Dedifferentiated amniotic fluid mesenchymal stem cell (primary cell): ENCODE data around the gene POPDC3.
A peak's percentile ranks its signal among the peaks of the same experiment; 100 is the strongest.
"Not testable (repeated sequence)": the region's sequence is repeated elsewhere in the genome, so short reads cannot be mapped to it uniquely, and the experiment has no call there.

Source experiments
- DNase-seq: peaks from one replicate; pipeline ENCODE4 v3.0.0-alpha.2; 2016; ENCODE audit errors: extremely low spot score

The POPDC3 gene

GRCh38 chr6:105196076-105196475 lies 16.3 kb upstream of the POPDC3 start:
- DNase-seq, result no peak

- no peak for DNase-seq
Measured at GRCh38 chr6:105194591-105194990, 14.8 kb upstream of the POPDC3 start.

GRCh38 chr6:105194106-105194505 lies 14.3 kb upstream of the POPDC3 start:
- DNase-seq, result no peak

- no peak for DNase-seq
Measured at GRCh38 chr6:105193647-105194046, 13.8 kb upstream of the POPDC3 start.

GRCh38 chr6:105192707-105193465 lies 13.1 kb upstream of the POPDC3 start:
- peak; percentile 14 for DNase-seq

GRCh38 chr6:105191351-105191750 lies 11.5 kb upstream of the POPDC3 start:
- no peak for DNase-seq

- DNase-seq, result no peak
Measured at GRCh38 chr6:105189026-105189820, 9.4 kb upstream of the POPDC3 start.

- DNase-seq, result no peak
Measured at GRCh38 chr6:105188251-105188650, 8.4 kb upstream of the POPDC3 start.

GRCh38 chr6:105186576-105186975 lies 6.8 kb upstream of the POPDC3 start:
- no peak for DNase-seq

GRCh38 chr6:105184921-105185320 lies 5.1 kb upstream of the POPDC3 start:
- DNase-seq, result no peak

- DNase-seq, result no peak
Measured at GRCh38 chr6:105181981-105182515, 2.2 kb upstream of the POPDC3 start.

- DNase-seq, result no peak
Measured at GRCh38 chr6:105178636-105179035, 1.2 kb downstream of the POPDC3 start.

GRCh38 chr6:105178110-105178509 lies 1.7 kb downstream of the POPDC3 start:
- peak; percentile 51 for DNase-seq

- DNase-seq, result no peak
Measured at GRCh38 chr6:105177556-105177955, 2.3 kb downstream of the POPDC3 start.

- DNase-seq, result no peak
Measured at GRCh38 chr6:105174512-105174911, 5.3 kb downstream of the POPDC3 start.

- DNase-seq, result not testable (repeated sequence)
Measured at GRCh38 chr6:105172515-105172914, 7.3 kb downstream of the POPDC3 start.

- DNase-seq, result no peak
Measured at GRCh38 chr6:105170059-105170458, 9.8 kb downstream of the POPDC3 start.

GRCh38 chr6:105167914-105168313 lies 11.9 kb downstream of the POPDC3 start:
- DNase-seq, result no peak

GRCh38 chr6:105164418-105164817 lies 15.4 kb downstream of the POPDC3 start:
- no peak for DNase-seq

- DNase-seq, result no peak
Measured at GRCh38 chr6:105163183-105163582, 16.6 kb downstream of the POPDC3 start.

- DNase-seq, result no peak
Measured at GRCh38 chr6:105162377-105162776, 17.4 kb downstream of the POPDC3 start.

GRCh38 chr6:105161421-105161820 lies 18.4 kb downstream of the POPDC3 start:
- no peak for DNase-seq

- no peak for DNase-seq
Measured at GRCh38 chr6:105153676-105154075, 26.1 kb downstream of the POPDC3 start.
